HG03135 (cell line): ENCODE data around the gene GNB1L.

Experiments
- ATAC-seq: cut with Tn5 transposase; IDR thresholded peaks from one replicate; pipeline ENCODE4 v1.9.1; 2021; ENCODE audit warnings: mild to moderate bottlenecking, moderate library complexity; ENCODE audit not compliant: unreplicated experiment

GNB1L gene

DNA sequence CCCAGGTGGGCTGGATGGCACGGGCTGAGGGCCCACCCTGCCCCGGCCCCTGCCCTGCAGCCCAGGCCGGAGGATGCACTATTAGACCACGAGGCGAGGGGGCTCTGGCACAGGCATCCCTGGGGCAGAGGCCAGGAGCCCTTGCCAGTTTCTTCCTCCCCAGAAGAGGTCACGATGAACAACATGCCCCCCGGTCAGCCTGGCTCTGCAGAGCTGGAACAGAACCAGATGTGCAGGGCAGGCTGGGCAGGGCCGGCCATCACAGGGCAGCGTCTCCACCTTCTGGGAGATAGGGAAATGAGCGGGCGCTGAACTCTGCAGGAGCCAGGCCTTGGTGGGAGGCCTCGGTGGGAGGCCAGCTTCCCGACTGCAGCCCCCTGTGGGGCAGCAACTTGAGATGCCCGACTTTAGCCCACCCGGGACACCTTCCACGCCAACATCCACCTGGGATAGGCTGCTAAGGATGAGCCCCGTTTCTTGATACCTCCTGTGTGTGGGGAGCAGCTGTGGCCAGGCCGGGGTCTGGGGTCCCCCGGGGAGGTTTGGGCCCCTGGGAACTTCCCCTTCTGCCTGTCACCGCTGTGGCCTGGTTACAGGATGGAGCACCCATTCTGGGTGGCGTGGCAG is 21.8 kb upstream of the GNB1L start:
- no peak for ATAC-seq

DNA sequence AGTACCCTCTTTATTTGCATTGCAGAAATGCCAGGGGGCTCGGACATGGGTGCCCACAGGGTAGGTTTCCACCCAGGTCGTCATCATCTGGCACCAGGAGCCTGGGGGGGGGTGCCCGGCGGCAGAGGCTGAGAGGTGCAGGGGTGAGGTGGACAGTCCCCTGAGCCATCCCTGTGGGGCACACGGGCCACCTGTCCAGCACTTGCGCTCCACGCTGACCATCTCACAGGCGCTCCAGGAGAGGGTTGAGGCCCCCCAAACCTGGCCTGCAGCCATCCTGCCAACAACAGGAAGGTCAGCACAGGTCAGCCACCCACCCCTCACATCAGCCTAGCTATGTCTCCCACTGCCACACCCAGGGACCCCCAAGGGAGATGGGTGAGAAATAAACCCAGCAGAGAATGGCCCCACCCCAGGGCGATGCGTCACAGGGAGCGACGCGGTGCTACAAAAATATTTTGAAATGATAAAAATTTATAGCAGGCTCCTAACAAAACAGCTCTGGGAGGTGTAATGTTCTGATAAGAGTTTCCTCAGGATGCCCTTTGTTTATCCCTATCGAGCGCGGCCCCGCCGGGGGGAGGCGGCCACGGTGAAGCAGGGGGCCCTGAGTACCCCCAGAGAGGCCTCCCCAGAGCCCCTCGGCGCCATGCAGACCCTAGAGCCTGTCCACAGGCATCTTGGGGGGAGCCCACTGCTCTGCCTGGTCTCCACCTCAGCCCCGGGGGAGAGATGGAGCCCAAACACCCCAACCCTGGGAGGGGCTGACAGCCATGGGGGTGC is 21.0 kb upstream of the GNB1L start:
- no peak for ATAC-seq

DNA sequence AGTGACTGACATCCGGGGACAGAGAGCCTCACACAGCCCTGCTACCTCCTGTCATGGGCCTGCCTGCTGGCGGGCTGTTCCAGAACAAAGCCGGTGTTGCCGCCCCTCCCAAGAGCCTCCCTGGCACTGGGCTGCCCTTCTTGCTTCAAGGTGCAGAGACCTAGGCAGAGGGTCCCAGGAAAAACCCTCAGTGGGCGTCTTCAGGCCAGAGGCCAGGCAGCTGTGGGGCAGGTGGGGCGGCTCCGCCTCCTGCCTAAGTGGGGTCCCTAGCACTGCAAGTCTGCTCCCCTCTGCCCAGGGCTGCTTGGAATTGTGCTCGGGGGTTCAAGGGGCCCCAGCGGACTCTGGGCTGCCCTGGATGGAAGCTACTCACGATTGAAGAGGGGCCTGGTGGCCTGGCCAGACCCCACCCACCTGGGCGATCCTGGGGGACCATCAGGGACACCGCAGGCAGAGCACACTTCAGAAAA is 20.4 kb upstream of the GNB1L start:
- ATAC-seq: no peak

DNA sequence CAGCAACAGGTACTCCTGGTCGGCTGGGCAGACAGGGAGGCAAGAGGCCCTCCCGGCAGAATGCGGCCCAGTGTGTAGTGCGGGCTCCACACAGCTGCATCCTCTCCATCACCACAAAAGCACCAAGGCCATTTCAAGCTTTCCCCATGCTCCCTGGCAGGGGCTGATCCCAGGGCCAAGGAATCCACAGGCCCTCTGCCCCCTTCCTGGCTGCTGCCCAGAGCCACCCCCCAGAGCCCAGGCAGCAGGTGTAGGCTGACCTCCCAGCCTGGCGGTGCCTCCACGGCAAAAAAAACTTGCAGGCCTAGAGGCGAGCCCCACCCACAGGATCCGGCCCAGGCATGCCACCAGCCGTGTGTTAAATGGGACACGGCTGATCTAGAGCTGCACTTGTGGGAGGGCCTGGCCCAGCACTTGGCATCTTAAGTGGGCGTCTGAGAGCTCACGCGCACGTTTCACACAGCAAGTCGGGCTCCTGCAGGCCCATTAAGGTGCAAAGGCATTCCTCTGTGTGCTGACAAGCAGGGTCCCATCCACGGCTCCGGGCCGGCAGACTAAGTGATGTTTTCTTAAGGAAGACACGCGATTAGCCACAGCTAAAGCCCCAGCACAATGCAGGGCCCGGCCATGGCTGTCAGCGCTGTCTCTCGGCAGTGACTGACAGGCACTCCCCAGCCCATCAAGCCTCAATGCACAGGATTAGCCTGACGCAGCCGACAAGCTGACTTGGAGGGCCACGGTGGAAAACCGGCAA is 19.8 kb upstream of the GNB1L start:
- no peak for ATAC-seq

DNA sequence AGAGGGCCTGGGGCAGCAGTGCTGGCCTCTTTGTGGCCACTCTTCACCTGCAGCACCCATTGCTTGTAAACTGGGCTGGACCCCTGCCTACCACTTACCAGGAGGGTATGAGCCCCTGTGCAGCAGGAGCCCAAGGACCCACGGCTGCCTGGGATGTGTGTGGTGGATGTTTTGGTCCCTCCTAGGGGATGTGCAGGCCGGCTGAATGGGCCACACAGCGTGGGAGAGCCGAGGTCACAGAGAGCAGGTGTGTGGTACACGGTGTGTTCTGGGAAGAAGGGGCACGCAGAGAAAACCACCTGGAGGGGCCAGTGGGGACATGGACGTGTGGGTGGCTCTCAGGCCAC is 19.3 kb upstream of the GNB1L start:
- no peak for ATAC-seq

DNA sequence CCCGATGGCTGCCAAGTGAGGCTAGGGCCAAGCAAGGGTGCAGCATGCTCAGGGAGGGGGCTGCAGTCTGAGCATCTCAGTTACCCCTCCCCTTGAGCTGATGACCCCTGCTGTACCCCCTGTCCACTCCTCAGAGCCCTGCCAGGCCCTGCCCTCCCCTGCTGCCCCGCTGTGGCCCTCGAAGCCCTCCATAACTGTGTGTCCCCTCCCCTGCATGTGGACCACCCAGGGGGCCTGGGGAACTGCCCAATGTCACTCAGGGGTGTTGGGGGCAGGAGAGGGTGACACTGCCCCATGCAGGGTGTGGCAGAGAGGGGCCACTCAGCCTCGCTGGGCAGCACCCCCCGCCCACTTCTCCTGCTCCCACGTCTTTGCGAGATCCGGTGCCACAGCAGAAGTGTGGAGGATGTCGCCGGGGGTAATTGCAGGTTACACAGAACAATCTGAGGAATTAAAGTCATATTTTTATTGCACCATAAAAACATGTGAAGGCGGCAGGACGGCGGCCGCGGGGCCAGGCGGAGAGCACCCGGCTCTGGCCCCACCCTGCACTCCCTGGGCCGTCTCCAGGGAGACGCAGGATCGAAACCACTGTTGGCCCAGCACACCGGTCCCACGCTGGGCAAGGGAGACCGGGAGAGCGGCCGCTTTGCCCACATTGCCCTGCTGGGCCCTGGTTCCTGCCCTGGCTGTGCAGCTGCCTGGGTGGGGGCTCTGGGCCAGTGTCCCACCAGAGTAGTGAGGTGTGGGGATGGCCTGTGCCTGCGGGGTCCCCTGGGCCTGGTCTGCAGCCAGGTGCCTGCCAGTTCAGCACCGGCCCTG is 18.7 kb upstream of the GNB1L start:
- no peak for ATAC-seq

DNA sequence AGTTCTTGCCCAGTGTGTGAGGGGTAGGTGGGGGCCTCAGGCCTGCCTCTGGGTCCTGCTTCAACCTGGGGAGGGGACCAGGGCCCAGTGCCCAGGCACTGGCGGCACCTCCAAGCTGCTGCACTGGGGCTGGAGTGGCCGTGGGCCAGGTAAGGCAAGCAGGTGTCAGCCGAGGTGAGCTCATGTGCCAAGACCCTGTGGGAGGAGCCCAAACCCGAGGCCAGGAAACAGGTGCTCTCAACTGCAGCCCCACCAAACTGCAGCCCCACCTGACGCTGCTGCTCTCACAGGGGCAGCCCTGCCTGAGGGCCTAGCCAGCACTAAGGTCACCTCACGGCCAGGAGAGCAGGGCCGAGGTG is 18.1 kb upstream of the GNB1L start:
- no peak for ATAC-seq

DNA sequence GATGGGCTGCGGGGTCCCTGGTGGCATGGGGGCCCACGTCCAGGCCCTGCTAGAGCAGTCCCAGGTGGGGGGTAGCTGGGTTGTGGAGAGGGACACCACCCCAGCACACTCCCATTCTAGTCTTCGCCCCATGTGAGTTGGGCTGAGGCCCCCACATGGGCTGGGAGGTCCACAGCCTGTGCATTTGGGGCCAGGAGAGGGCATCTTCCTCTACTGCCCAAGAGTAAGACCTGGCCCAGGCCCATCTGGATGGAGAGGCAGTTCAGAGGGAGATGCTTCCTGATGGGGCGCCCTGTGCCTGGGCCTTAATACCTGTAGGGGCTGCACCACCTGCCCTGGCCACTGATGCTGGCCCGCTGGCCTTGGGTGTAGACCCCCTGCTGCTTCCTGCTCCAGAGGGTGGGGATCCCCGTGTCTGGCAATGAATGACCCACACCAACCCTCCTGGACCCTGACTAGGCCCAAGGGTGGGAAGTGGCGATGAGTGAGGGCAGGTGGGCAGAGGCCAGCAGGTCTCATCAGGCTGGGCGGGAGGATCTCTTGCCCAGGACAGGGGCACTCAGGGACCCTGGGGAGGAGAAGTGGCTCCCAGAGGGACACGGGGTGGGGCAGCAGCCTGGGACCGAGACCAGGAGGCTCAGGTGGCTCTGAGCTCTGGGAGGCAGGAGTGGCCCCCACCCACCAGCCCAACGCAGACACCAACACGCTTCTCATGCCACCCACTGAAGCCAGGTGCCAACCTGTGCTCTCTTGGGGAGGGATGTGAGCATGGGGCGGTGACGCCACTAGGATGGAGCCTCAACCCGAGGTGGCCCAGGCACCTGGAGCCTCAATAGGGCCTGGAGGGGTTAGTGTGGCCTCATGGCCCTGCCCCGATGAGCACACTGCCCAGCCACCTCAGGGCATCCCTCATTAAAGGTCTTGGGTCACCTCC is 17.4 kb upstream of the GNB1L start:
- no peak for ATAC-seq

DNA sequence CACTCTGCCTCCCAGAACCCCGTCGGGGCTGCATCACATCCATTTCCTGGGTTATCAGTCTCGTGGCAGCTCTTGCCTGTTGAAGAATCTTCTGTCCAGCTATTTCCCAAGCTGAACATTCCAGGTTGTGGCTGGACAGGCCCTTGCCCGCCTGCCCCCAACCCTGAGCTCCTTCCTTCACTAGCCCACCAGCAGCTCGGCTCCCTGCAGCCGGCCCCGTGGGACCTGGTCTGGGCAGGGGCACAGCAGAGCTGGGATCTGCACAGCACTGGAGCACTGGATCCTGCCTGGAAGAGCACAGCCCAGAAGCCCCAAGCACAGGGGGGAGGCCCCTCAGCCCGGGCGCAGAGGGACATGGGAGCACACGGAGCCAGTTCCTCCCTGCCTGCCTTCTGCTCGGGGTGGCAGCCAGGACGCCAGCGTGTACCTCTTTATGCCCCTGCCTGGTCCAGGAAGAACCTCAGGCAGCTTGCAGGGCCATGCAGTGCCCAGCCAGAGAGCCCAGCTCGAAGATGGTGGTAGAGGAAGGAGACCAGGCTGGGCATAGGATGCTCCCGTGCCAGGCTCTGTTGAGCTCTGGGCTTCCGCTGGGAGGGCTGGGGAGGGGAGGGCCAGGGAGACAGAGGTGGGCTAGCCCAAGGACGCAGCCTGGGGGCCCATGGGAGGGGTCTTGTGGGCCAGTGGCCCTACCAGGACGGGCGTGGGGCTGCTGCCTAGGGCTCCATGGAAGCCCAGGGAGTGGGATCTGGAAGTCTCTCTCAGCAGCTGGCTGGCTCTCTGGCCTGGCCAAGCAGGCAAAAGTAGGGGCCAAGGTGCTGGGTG is 16.6 kb upstream of the GNB1L start:
- no peak for ATAC-seq

DNA sequence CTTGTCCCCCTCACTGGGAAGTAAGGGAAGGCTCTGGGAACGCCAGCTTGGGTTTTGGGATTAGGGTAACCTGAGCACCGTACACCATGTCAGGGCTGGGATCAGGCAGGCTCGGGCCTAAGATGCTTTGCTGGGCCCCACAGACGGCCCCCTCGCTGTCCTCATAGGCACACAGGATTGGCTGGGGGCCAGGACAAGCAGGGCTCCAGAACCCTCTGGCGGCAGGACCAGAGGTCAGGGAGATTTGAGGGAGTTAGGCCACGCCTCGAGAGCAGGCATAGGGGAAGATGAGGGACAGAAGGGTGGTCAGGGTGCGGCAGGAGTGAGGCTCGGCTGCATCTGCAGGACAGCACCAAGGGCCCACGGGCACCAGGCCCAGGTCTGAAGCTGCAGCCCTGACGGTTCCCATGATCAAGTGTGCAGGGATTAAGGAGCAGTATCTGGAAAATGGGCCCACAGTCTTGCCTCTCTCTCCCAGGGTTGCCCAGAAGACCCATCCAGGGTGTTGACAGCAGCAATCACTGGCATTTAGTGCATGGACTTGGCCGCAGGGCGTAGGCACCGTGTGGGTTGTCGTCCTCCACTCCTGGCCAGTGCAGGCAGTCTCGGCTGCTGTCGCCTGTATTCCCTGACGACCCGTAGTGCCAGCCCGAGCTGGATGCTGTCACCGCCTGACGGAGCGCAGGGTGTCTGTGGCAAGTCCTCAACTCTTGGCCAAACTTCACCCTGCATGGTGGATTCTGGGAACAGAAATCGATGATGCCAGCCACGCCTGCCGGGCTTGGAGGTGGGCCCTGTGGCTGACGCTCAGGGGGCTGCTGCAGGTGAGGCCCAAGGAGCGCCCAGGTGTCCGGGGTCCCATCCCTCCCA is 15.7 kb upstream of the GNB1L start:
- ATAC-seq: no peak

DNA sequence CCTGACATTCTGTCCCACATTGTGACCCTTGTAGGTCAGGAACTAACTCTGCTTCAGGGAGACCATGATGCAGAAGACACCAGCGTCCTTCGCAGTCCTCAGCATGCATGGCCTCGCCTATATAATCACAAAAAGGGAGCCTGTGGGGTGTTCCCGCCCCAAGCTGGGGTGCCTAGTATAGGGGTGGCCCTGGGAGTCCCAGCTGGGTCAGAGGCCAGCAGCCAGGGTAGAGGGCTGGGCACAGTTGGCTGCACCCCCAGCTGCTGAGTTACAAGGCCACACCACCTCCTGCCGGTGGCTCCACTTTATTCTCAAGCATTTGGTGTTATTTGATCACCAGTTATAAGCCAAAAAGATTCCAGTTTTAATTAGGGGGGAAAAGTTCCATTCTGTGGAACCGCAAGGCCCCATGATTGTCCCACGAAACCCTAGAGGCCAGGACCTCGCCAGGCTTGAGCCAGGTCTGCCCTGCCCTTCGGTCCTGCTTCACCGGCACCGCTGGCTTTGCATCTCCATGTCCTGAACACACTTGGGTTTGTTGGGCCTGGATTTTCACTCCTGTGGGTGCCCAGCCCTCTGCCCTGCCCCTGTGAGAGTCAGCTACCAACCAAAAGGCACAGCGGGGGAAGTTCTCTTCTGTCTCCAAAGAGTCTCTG is 15.0 kb upstream of the GNB1L start:
- ATAC-seq: no peak

DNA sequence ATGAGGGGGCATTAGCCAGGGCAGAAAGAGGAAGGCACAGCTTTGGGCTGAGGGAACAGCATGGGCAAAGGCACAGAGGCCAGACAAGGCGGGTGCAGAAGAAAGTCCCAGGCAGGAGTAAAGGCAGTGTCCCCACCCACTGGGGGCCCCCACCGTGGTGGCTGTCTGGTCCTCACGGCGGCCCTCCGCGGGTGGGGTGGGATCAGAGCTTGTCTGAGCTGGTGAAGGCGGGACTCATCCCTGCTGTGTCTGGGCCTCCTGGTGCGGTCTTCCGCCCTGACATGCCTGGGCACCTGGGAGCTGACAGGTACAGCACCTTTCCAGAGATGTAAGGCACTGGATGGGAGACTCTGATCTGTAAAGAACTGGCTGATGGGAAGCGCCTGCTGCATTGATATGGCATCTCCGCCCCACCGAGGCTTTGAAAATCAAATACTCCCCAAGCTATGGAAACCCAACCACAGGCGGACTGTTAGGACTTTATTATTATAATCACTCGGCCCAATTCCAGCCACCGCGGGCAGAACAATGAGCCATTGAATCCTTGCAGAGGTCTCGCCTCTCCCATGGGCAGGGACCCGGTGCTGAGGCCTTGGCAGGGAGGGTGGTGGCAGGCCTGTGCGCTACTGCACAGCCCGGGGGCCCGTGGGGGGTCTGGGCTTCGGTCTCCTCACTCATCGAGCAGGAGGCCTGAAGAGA is 14.2 kb upstream of the GNB1L start:
- no peak for ATAC-seq

DNA sequence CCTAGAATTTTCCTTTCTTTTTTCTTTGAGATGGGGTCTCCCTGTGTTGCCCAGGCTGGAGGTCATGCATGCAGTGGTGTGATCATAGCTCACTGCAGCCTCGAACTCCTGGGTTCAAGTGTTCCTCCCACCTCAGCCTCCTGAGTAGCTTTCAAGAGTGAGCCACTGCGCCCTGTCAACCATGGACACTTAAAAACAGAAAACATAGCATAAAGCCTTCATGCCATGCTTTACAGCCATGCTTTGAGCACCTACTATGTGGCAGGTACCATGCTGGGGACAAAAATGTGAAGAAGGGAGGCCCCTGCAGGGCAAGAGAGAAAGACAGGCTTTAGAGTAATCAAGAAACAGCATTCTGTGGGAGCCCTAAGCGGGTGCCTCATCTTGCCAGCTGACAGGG is 13.7 kb upstream of the GNB1L start:
- ATAC-seq: no peak

DNA sequence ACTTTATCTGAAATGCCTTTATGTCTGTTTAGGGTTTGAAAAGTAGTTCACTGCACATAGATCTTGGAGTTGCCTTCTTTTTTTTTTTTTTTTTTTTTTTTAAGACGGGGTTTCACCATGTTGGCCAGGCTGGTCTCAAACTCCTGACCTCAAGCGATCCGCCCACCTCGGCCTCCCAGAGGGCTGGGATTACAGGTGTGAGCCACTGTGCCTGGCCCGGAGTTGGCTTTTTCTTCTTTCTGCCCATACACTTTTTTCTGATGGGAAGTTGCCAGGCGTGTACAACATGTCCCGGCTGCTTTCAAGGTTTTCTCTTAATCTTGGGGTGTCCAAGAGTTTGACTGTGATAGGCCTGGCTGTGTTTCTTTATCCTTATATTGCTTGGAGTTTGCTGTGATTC is 12.9 kb upstream of the GNB1L start:
- no peak for ATAC-seq

DNA sequence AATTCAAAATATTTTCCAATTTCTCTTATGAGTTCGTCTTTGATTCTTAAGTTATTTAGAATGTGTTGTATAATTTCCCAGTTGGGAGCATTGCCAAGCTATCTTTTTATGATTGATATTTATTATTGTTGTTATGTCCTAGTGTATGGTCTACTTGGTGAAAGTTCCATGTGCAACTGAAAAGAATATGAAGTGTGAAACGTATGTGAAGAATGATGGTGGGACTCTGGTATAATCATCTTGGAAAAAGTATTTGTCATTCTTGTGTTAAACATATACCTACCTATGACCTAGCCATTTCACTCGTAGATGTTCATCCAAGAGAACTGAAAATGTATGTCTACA is 12.0 kb upstream of the GNB1L start:
- ATAC-seq: no peak

DNA sequence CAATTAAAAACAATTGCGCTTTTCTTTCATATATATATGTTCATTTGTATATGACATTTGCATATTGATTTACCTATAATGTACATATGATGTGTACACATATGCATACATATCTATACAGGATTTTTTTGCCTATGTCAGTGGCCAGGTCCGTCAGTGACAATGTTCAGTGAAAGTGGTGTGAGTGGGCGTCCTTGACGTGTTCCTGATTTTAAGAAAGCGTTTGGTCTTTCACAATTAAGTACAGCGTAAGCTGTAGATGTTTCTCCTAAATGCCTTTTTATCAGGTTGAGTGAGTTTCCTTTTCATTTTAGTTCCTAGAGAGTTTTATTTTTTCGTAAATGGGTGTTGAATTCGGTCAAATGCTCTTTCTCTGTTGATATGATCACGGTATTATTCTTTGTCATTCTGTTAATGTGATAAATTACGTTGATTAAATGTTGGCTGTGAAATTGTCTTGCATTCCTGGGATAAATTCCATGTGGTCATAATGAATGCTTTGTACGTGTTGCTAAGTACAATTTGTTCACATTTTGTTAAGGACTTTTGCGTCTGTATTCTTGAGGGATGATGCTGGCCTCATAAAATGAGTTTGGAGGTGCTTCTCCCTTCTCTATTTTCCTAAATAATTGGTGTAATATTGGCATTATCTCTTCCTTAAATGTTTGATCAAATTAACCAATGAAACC is 10.6 kb upstream of the GNB1L start:
- ATAC-seq: no peak
